ENCODE data around the gene EPAS1.

Gene EPAS1

DNA sequence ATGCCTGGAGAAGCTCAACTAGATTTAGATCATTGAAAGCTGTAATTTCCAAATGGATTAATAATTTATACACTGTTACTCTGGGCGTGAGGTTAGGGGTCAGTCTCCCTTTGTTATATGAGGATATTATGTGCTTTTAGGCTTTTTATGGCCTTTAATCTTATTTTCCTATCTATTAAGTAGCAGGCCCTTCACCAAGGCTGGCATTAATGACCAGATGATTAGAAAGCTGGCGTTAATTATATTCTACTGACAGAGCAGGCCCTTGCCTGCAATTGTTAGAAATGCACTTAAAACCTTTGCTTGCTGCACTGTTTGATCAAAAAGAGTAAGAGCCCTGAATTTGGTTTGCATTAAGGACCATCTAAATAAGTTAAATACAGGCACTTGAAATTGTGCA is 75.3 kb downstream of the EPAS1 start:
- Histone ChIP-seq H3K27me3 (replicated peaks; ENCODE audit: insufficient read depth, low read length) (no peaks in the 10 kb centered on the region), H3K36me3 (replicated peaks; ENCODE audit: insufficient read depth, low read length) (no peaks in the 10 kb centered on the region)

DNA sequence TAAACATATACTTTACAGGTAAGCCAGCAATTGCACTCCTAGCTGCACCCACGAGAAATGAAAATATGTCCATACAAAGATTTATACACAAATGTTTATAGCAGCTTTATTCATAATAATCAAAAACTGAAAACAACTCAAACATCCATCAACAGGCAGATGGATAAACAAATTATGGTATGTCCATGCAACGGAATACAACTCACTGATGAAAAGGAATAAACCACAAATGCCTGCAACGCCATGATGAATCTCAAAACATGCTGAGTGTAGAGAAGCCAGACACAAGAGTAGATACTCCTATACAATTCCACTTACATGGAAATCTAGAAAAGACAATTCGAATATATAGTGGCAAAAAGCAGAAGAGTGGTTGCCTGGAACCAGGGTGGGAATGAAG is 76.0 kb downstream of the EPAS1 start:
- Histone ChIP-seq H3F3A (ENCODE audit: insufficient read depth, low read length) (no peaks in the 10 kb centered on the region), H3K9ac (ENCODE audit: low read length) (no peak overlapping the region), H3K4me2 (ENCODE audit: low read depth, low read length) (no peak overlapping the region), H2AFZ (ENCODE audit: low read length) (no peak overlapping the region), H3K36me3 (replicated peaks; ENCODE audit: insufficient read depth, low read length) (no peaks in the 10 kb centered on the region), H3K4me3 (ENCODE audit: low read length) (no peak overlapping the region), H3K27ac (ENCODE audit: low read length) (no peak overlapping the region), H3K4me1 (ENCODE audit: low read length) (no peaks in the 10 kb centered on the region), H3K9me3 (replicated peaks; ENCODE audit: insufficient read depth, low read length) (no peaks in the 10 kb centered on the region), H4K20me1 (ENCODE audit: insufficient read depth, low read length) (no peaks in the 10 kb centered on the region), H3K27me3 (replicated peaks; ENCODE audit: insufficient read depth, low read length) (no peaks in the 10 kb centered on the region), H3K79me2 (ENCODE audit: low read length) (no peaks in the 10 kb centered on the region), H3K9me2 (replicated peaks; ENCODE audit: insufficient read depth, low read length) (no peaks in the 10 kb centered on the region)
- DNase-seq, result no peak
- TF ChIP-seq EZH2phosphoT487 (IDR thresholded peaks at IDR 0.05; ENCODE audit: low read length), result no peak
- no peak for TF ChIP-seq EZH2 (optimal IDR thresholded peaks at IDR 0.05; ENCODE audit: low read depth, low read length)
- TF ChIP-seq, protein P1, sequence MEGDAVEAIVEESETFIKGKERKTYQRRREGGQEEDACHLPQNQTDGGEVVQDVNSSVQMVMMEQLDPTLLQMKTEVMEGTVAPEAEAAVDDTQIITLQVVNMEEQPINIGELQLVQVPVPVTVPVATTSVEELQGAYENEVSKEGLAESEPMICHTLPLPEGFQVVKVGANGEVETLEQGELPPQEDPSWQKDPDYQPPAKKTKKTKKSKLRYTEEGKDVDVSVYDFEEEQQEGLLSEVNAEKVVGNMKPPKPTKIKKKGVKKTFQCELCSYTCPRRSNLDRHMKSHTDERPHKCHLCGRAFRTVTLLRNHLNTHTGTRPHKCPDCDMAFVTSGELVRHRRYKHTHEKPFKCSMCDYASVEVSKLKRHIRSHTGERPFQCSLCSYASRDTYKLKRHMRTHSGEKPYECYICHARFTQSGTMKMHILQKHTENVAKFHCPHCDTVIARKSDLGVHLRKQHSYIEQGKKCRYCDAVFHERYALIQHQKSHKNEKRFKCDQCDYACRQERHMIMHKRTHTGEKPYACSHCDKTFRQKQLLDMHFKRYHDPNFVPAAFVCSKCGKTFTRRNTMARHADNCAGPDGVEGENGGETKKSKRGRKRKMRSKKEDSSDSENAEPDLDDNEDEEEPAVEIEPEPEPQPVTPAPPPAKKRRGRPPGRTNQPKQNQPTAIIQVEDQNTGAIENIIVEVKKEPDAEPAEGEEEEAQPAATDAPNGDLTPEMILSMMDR (IDR thresholded peaks at IDR 0.05; ENCODE audit: low read length), result no peak

More for the DNA sequence above, 75.3 kb downstream of the EPAS1 start:
- no peak overlapping the region for H3K4me3 ChIP-seq (ENCODE audit: low read length)
- H3K4me1 ChIP-seq (ENCODE audit: low read length), result no peaks in the 10 kb centered on the region
- no peak for TF ChIP-seq EZH2phosphoT487 (IDR thresholded peaks at IDR 0.05; ENCODE audit: low read length)
- TF ChIP-seq, protein P1 (IDR thresholded peaks at IDR 0.05; ENCODE audit: low read length), result no peak
- TF ChIP-seq EZH2 (optimal IDR thresholded peaks at IDR 0.05; ENCODE audit: low read depth, low read length), result no peak
- H3F3A ChIP-seq (ENCODE audit: insufficient read depth, low read length), result no peaks in the 10 kb centered on the region
- no peak for DNase-seq
- no peak overlapping the region for H3K9ac ChIP-seq (ENCODE audit: low read length)
- no peaks in the 10 kb centered on the region for H3K9me3 ChIP-seq (replicated peaks; ENCODE audit: insufficient read depth, low read length)
- no peaks in the 10 kb centered on the region for H4K20me1 ChIP-seq (ENCODE audit: insufficient read depth, low read length)
- no peak overlapping the region for H2AFZ ChIP-seq (ENCODE audit: low read length)
- no peaks in the 10 kb centered on the region for H3K9me2 ChIP-seq (replicated peaks; ENCODE audit: insufficient read depth, low read length)
- no peak overlapping the region for H3K4me2 ChIP-seq (ENCODE audit: low read depth, low read length)
- H3K79me2 ChIP-seq (ENCODE audit: low read length), result no peaks in the 10 kb centered on the region
- no peak overlapping the region for H3K27ac ChIP-seq (ENCODE audit: low read length)

DNA sequence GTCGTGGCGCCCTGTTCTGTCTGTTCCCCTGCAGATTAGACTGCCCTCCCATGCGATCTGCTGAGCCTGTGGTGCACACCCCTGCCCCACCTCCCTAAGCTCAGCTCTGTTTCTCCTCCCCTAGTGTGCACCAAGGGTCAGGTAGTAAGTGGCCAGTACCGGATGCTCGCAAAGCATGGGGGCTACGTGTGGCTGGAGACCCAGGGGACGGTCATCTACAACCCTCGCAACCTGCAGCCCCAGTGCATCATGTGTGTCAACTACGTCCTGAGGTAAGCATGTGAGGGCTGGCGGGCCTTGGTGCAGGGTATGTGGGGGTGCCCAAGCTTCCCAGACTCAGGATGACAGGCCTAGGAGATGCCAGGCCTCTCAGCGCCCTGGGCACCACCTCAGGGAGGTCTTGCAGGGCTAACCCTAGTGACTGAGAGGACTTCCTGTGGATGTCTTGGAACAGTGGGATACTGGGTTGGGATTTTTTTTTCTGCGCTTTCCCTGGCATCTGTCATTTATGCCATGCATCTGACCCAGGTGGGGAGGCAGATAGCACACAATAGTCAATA is 78.4 kb downstream of the EPAS1 start:
- Histone ChIP-seq H3K4me1 (ENCODE audit: low read length) (no peaks in the 10 kb centered on the region), H3K79me2 (ENCODE audit: low read length) (no peaks in the 10 kb centered on the region), H3K27me3 (replicated peaks; ENCODE audit: insufficient read depth, low read length) (no peaks in the 10 kb centered on the region), H3K36me3 (replicated peaks; ENCODE audit: insufficient read depth, low read length) (no peaks in the 10 kb centered on the region), H3K9ac (ENCODE audit: low read length) (no peak overlapping the region), H3K9me3 (replicated peaks; ENCODE audit: insufficient read depth, low read length) (no peaks in the 10 kb centered on the region), H4K20me1 (ENCODE audit: insufficient read depth, low read length) (no peaks in the 10 kb centered on the region), H3K4me2 (ENCODE audit: low read depth, low read length) (no peak overlapping the region), H3F3A (ENCODE audit: insufficient read depth, low read length) (no peaks in the 10 kb centered on the region), H3K27ac (ENCODE audit: low read length) (no peak overlapping the region), H3K4me3 (ENCODE audit: low read length) (no peak overlapping the region), H3K9me2 (replicated peaks; ENCODE audit: insufficient read depth, low read length) (no peaks in the 10 kb centered on the region), H2AFZ (ENCODE audit: low read length) (no peak overlapping the region)
- TF ChIP-seq, protein P1 (IDR thresholded peaks at IDR 0.05; ENCODE audit: low read length), result no peak
- no peak for TF ChIP-seq EZH2 (optimal IDR thresholded peaks at IDR 0.05; ENCODE audit: low read depth, low read length)
- no peak for TF ChIP-seq EZH2phosphoT487 (IDR thresholded peaks at IDR 0.05; ENCODE audit: low read length)
- DNase-seq, result no peak

Measured in MM.1S (cell line).